GM20000 (cell line): ENCODE measurements around the gene SDF2.

Experiments used
- DNase-seq: peaks from one replicate; pipeline ENCODE4 v3.0.0; 2012; ENCODE audit warnings: low spot score
- TF ChIP-seq, protein P1 (sequence below): IDR thresholded peaks from 2 replicates; pipeline ENCODE4 v1.5.1; 2012; ENCODE audit warnings: mild to moderate bottlenecking, control low read depth; ENCODE audit errors: extremely low read depth, missing control alignments

Gene SDF2

DNA sequence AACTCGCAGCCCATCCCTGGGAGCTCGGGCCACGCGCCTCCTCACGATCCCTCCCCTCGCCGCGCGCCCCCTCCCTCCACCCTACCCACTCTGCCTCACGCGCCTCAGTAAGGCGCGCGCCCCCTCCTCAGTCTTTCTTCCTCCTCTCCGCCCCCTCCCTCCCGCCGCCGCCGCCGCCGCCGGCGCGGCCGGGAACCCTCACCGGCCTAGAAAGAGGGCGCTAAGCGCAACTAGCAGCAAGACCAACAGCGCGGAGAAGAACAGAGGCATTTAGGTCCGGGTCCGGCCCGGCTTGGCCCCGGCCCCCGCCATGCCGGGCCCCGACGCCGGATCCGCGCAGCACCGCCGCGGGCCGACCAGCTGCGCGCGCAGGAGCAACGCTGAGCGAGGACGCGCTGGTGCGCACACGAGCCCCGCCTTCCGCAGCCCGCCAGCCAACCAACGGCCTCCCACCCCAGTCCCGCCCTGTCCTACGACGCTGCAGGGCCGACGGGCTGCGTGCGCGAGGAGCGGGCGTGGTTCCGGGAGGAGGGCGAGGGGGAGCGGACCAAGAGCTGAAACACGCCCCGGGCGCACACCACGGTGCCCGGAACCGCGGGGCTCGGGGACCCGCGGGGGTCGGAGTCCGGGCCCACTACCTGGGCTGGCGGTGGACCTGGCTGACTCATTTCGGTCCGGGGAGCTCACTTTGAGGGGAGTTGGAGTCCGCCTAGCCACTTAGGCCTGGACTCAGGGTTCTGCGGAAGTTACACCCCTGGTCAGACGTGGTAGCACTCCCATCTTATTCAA lies 16.7 kb downstream of the SDF2 start, which contains the start of gene BLTP2:
BLTP2 (minus strand) TSS at position 372 of the 789 bp plus-strand sequence; CDS start at position 270, 102 bp downstream.
- DNase-seq, result peak; percentile 99
- TF ChIP-seq, protein P1, sequence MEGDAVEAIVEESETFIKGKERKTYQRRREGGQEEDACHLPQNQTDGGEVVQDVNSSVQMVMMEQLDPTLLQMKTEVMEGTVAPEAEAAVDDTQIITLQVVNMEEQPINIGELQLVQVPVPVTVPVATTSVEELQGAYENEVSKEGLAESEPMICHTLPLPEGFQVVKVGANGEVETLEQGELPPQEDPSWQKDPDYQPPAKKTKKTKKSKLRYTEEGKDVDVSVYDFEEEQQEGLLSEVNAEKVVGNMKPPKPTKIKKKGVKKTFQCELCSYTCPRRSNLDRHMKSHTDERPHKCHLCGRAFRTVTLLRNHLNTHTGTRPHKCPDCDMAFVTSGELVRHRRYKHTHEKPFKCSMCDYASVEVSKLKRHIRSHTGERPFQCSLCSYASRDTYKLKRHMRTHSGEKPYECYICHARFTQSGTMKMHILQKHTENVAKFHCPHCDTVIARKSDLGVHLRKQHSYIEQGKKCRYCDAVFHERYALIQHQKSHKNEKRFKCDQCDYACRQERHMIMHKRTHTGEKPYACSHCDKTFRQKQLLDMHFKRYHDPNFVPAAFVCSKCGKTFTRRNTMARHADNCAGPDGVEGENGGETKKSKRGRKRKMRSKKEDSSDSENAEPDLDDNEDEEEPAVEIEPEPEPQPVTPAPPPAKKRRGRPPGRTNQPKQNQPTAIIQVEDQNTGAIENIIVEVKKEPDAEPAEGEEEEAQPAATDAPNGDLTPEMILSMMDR, result no peak

DNA sequence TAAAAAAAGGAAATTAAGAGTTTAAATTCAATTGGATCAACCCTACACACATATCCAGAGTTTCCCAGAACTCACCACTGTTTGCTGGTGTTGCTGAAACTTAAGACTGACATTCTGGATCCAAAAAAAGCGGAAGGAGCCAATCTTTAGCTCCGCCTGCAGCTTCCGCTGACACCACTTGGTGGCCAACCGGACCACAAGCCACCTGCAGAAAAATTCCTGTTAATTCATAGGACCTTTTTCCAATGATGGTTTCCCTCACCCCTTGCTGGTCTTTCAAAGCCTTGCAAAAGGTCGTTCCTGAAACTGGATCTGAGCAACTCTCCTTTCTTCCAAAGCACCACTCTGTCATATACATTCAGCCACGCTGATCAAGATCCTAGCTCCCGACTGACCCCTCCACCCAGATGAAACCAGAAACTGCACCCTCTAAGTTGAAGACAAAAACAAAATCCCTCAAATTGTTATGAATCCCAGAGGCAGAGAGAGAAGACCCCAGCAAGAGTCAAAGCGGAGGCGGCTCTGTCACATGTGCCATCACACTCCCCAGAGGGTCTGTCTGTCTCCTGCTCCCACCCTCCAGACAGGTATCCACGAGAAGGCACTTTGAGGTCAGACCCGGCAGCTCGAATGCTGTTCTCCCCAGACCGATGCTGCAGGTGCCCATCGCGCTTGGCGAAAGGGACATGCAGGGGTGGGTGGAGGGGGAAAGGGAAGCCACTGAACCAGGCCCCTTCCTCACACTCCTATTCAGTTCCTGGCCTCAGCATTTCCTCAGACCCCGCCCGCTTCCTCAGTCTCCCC lies 17.5 kb downstream of the SDF2 start:
- peak; percentile 65 for DNase-seq
- TF ChIP-seq, protein P1, result peak; percentile 5

DNA sequence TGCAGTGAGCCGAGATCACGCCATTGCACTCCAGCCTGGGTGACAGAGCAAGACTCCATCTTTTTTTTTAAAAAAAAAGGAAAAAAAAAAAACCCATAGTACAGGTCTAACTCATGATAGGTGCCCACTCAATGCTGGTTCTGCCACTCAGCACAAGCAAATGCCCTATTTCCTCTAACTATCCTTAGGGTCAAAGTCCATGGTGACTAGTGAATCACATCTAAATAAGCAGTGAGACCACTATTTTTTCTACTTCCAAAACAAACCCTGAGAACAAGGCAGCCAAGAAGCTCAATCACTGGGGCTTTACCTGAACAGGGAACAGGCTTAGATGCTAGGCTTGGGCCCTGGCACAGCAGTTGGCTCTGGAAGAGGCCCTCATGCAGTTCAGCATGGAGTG lies 20.1 kb downstream of the SDF2 start:
- TF ChIP-seq, protein P1, result no peak

DNA sequence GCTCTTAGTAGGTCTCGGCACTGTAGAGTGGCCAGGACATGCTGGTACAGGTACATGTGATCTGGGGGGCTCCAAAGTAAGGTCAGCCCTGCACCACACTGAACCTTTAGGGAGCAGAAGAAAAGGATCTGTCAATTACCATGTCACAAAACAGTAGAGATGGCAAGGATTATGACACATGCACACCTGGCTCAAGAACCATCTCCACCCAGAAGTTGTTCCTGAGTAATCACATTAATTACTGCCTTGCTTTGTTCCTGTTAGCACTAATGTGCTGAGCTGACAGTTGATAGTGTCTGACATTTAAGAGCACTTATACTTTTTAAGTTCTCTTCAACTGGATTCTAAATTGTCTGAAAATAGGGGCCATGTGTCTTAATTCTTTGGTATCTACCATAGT lies 26.2 kb downstream of the SDF2 start:
- TF ChIP-seq, protein P1, result no peak
- DNase-seq, result no peak

More for the DNA sequence above, 20.1 kb downstream of the SDF2 start:
- no peak for DNase-seq

DNA sequence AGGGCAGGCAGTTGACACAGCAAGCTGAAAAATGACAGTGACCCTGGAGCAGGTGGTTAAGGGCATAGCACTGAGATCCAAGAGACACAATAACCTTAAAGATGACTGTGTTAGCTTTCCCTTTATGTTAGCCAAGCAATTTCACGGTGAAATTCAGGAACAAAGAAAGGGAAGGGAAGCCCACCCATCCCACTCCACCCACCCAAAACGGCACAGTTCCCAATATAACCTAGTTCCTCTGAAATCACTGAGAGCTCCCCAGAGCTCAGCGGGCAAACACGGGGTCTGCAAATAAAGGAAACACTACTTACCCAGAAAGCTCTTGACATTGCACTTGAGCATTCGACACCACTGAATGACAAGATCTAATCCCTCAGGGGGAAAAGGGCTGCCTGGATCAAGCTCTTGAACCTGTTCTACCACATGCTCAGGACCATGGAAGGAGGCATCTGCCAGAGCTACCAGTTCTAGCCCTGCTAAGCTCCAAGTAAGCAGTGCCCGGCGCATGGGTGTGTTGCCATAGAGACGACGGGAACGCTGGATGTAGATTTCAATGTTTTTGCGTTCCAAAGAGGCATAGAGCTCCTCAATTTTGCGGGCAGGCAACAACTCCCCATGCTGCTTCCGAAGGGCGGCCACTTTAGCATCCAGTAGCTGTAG lies 27.4 kb downstream of the SDF2 start:
- TF ChIP-seq, protein P1, result no peak
- no peak for DNase-seq

DNA sequence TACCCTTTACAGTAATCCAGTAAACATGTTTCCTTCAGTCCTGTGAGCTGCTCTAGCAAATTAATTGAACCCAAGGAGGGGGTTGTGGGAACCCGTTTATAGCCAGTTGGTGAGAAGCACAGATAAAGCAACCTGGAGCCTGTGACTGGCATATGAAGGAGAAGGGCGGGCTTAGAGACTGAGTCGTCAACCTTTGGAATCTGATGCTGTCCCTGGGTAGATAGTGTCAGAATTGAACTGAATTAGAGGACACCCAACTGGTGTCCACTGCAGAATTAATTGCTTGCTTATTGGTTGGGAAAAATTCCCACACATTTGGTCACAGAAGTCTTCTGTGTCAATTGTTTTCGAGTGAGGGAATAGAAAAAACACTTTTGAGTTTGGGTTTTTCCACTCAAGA lies 34.9 kb downstream of the SDF2 start:
- TF ChIP-seq, protein P1, result no peak
- DNase-seq, result no peak
